LNCaP clone FGC (cell line): Measurements from ENCODE around the gene TDRD7.

ENCODE experiments used
- DNase-seq: peaks from one replicate; pipeline ENCODE4 v3.0.0-alpha.2; 2011; ENCODE audit warnings: low read depth
- H3K4me3 ChIP-seq: 2 replicates; pipeline ENCODE4 v1.5.1; 2011; ENCODE audit warnings: mild to moderate bottlenecking, low read depth, low read length, control low read depth
- CTCF ChIP-seq: IDR thresholded peaks from 2 replicates; pipeline ENCODE4 v1.5.1; 2012; ENCODE audit warnings: mild to moderate bottlenecking; ENCODE audit not compliant: control insufficient read depth, insufficient read depth; ENCODE audit errors: extremely low read depth

TDRD7 gene

GRCh38 chr9:97366889-97367288 is 45.0 kb upstream of the TDRD7 start:
- TF ChIP-seq CTCF: no peak
- DNase-seq: no peak
- no peak overlapping the region for H3K4me3 ChIP-seq

GRCh38 chr9:97367729-97368128 is 44.2 kb upstream of the TDRD7 start:
- no peak for DNase-seq
- no peak for TF ChIP-seq CTCF
- H3K4me3 ChIP-seq: no peak overlapping the region

GRCh38 chr9:97368964-97369363 is 42.9 kb upstream of the TDRD7 start:
- H3K4me3 ChIP-seq: no peak overlapping the region
- no peak for DNase-seq
- TF ChIP-seq CTCF: no peak

GRCh38 chr9:97372580-97372979 is 39.3 kb upstream of the TDRD7 start:
- DNase-seq: no peak
- no peak overlapping the region for H3K4me3 ChIP-seq
- no peak for TF ChIP-seq CTCF

GRCh38 chr9:97373331-97373730 is 38.6 kb upstream of the TDRD7 start:
- no peak for TF ChIP-seq CTCF
- no peak for DNase-seq
- no peak overlapping the region for H3K4me3 ChIP-seq

- no peak for DNase-seq
- no peak for TF ChIP-seq CTCF
- no peak overlapping the region for H3K4me3 ChIP-seq
Observed at GRCh38 chr9:97374811-97375210, 37.1 kb upstream of the TDRD7 start.

- no peak overlapping the region for H3K4me3 ChIP-seq
- no peak for DNase-seq
- TF ChIP-seq CTCF: no peak
Observed at GRCh38 chr9:97376902-97377301, 35.0 kb upstream of the TDRD7 start.
